Kidney epithelial cell (primary cell): ENCODE data around the gene SHCBP1. TPM values are rescaled to one million over a fixed set of nuclear protein-coding genes. Genes with fewer than 3 reads are reported as not detected.

Experiments used
- total RNA-seq: library from RNA; depleted of rRNA; stranded (reverse); fragments of >200 nt; gene quantifications from 2 replicates; pipeline ENCODE4 v1.2.3, GENCODE V29; 2015

SHCBP1 gene
- total RNA-seq, 1 donor from 2014 or later = 3.7 TPM

Other genes starting within 250 kb of the SHCBP1 start
- gene VPS35, start 67.8 kb upstream of the SHCBP1 start, total RNA-seq = 128 and 147 TPM in 2 replicates
- 7.5 and 9.7 TPM in 2 replicates for gene ORC6, start 68.3 kb upstream of the SHCBP1 start, total RNA-seq
- gene MYLK3, start 127.0 kb upstream of the SHCBP1 start, total RNA-seq = 0.68 TPM in 1 of 2 replicates, not detected in the other
- gene C16orf87, start 209.8 kb upstream of the SHCBP1 start, total RNA-seq = 7.5 and 10.1 TPM in 2 replicates